Stimulated activated CD4-positive, alpha-beta T cell treated with anti-CD3 and anti-CD28 coated beads, Interleukin-4, amount 100 ng/mL, for 1 hour (primary cell): ENCODE data around the gene PAK1IP1.
"Not testable (repeated sequence)": the region's sequence is repeated elsewhere in the genome, so short reads cannot be mapped to it uniquely, and the experiment has no call there.

Experiments used
- DNase-seq: peaks from one replicate; pipeline ENCODE4 v3.0.0-alpha.2; 2020

Gene PAK1IP1

DNA sequence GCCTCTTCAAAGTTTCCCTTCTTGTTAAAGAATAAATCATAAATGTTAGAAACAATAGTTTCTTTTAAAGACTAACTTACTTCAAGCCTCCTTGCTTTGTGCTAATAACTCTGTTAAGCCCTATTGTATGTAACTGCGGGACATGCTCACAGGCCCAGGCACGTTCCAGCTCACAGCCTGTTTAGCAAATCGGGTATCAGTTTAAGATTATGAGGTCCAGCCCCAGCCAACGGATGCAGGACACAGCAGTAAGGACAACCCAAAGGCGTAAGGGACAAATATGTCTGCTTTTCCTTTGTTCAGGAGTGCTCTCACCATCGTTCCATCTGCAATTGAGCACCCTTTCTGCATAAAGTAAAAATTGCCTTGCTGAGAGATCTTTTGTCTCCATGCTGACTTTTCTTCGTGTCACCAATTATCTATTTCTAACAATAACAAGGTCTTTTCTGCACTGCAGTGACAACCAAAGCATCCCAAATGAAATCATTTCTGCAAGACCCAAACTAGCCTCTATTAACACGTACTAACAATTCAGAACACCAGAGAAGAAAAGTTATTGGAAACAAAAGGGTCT, 1.7 kb upstream of the PAK1IP1 start:
- DNase-seq = no peak

DNA sequence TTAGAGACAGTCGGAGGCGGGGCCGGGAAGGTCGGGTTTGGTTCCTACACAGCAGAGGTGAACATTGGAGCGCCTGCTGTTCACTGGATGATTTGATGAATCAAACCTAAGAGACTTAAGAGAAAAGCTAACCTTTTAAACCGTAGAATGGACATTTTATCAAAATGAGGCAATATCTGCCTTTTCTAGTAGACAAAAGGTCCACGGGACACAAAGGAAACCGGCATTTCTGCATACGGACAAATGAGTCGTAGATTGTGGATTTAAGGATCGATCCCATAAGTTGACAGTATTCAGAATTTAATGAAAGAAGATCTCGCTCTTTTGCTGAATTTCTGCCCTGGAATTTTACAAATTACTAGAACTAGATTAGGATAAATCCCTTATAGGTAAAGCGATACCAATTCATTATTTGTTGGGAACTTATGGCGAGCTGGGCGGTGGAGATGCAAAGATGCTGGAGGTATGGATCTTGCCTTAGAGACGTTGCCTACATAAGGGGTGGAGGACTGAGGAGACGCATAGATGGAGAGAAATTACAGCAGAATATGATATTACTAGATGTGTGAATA, 400 bp downstream of the PAK1IP1 start:
- no peak for DNase-seq

- no peak for DNase-seq
Observed at GRCh38 chr6:10696655-10697054, 1.9 kb downstream of the PAK1IP1 start.

DNA sequence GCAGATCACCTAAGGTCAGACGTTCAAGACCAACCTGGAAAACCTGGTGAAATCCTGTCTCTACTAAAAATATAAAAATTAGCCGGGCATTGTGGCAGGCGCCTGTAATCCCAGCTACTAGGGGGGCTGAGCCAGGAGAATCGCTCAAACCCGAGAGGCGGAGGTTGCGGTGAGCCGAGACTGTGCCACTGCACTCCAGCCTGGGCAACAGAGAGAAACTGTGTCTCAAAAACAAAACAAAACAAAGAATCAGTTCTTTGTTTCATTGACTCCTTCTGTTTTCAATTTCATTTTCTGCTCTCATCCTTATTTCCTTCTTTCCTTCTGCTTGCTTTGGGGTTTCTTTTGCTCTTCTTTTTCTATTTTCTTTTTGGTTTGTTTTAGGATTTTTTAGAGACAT, 19.2 kb downstream of the PAK1IP1 start:
- DNase-seq = no peak

GRCh38 chr6:10719296-10719963, 24.7 kb downstream of the PAK1IP1 start:
- DNase-seq = peak; percentile 24

- no peak for DNase-seq
Observed at GRCh38 chr6:10719964-10720264, 25.1 kb downstream of the PAK1IP1 start.

DNA sequence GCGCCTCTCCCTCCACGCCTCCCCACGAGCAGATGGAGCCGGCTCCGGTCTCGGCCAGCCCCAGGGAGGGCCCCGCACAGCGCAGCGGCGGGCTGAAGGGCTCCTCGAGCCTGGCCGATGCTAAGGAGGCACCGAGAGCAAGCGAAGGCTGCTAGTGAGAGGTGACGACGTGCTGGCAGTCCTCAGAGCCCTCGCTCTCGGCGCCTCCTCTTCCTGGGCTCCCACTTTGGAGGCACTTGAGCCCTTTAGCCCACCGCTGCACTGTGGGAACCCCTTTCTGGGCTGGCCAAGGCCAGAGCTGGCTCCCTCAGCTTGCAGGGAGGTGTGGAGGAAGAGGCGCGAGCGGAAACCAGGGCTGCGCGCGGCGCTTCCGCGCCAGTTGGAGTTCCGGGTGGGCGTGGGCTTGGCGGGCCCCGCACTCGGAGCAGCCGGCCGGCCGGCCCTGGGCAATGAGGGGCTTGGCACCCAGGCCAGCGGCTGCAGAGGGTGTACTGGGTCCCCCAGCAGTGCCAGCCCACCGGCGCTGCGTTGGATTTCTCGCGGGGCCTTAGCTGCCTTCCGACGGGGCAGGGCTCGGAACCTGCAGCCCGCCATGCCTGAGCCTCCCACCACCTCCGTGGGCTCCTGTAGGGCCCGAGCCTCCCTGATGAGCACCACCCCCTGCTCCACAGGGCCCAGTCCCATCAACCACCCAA, 25.6 kb downstream of the PAK1IP1 start:
- peak; percentile 60 for DNase-seq

DNA sequence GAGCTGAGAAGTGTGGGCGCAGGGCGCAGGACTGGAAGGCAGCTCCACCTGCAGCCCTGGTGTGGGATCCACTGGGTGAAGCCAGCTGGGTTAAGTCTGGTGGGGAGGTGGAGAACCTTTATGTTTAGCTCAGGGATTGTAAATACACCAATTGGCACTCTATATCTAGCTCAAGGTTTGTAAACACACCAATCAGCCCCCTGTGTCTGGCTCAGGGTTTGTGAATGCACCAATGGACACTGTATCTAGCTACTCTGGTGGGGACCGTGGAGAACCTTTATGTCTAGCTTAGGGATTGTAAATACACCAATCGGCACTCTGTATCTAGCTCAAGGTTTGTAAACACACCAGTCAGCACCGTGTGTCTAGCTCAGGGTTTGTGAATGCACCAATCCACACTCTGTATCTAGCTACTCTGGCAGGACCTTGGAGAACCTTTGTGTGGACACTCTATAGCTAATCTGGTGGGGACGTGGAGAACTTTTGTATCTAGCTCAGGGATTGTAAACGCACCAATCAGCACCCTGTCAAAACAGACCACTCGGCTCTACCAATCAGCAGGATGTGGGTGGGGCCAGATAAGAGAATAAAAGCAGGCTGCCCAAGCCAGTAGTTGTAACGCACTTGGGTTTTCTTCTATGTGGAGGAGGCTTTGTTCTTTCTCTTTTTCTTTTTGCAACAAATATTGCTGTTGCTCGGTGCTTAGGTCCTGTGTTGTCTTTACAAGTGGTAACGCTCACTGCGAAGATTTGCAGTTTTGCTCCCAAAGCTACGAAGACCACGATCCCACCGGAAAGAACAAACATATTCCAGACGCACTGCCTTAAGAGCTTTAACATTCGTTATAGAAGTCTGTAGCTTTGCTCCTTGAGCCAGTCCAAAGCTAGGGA, 26.4 kb downstream of the PAK1IP1 start:
- DNase-seq = not testable (repeated sequence)

DNA sequence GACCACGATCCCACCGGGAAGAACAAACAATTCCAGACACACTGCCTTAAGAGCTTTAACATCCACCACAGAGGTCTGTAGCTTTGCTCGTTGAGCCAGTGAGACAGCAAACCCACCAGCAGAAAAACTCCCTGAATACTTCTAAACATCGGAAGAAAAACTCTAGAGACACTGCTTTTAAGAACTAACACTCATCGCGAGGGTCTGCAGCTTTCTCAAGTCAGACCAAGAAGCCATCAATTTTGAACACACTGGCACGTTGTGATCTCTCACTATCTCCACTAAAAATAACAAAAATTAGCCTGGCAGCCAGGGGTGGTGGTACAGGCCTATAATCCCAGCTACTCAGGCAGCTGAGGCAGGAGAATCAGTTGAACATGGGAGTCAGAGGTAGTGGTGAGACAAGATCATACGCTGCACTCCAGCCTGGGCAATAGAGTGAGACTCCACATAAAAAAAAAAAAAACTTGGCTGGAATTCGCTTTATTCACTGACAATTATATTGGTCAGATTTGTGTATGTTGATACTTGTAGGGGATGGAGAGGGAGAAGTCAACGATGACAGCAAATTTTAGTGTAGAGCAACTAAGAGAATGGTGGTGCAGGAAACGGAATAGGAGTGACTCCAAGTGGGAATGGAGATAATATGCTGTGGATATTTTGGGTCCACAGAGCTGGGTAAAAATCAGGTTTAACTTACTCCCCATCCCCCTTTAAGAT, 27.2 kb downstream of the PAK1IP1 start:
- DNase-seq = no peak

- DNase-seq = no peak
Observed at GRCh38 chr6:10722570-10722819, 27.7 kb downstream of the PAK1IP1 start.

GRCh38 chr6:10722820-10723566, 28.2 kb downstream of the PAK1IP1 start, which contains the start of gene TMEM14C:
TSS of gene TMEM14C (plus strand) at chr6:10723070. CDS start at chr6:10724614, 1,544 bp downstream.
- peak; percentile 87 for DNase-seq

GRCh38 chr6:10723567-10723881, 28.8 kb downstream of the PAK1IP1 start:
- DNase-seq = no peak

DNA sequence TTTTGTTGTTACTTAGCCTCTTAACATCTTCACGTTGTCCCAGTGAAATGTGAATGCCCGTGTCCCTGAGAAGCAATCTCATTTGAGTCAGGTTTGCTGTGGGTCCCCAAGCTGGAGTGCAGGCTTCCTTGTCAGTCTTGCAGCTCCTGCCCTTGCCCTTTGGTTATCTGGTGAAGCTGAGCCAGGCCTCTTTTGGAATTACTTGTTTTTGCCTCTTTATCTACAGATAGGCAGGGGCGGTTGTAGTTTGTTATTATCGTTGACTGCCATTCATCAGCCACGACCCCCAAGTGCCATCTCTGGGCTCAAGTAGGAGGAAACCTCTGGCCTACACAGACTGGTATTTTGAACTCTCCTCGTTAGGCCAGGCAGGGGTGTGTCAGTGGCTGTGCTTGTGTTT, 30.3 kb downstream of the PAK1IP1 start:
- DNase-seq = no peak

DNA sequence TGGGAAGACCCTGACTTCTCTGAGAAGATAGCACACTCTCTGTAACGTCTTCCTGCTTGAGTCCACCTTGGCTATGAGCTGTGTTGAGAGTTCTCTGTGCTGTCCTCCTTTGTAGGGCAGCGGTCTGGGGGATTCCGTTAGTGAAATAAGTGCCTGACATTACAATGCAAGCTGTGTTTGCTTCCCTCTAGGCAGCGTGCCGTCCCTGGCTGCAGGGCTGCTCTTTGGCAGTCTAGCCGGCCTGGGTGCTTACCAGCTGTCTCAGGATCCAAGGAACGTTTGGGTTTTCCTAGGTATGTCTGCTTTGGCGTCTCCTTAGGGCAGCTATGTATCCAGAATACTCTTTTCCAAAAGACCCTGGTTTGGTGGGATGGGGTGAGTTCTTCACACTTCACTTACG, 30.9 kb downstream of the PAK1IP1 start:
- no peak for DNase-seq

DNA sequence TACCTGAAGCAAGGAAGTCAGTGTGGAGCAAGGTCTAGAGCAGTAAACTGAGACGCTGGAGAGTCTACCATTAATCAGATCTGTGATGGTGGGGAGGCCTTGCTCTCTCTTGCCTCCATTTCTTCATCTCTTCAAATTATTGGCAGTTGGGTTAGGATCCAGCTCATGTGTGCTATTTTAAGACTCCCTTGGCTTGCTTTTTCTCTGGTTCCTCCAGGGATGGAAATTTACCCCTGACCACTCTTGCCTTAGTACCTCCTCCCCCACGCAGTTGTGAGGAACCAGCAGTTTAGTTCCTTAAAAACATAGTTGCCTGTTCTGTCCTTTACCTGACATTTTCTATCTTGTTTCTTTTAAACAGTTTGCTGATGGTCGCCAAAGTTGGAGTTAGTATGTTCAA, 35.5 kb downstream of the PAK1IP1 start:
- DNase-seq = no peak

DNA sequence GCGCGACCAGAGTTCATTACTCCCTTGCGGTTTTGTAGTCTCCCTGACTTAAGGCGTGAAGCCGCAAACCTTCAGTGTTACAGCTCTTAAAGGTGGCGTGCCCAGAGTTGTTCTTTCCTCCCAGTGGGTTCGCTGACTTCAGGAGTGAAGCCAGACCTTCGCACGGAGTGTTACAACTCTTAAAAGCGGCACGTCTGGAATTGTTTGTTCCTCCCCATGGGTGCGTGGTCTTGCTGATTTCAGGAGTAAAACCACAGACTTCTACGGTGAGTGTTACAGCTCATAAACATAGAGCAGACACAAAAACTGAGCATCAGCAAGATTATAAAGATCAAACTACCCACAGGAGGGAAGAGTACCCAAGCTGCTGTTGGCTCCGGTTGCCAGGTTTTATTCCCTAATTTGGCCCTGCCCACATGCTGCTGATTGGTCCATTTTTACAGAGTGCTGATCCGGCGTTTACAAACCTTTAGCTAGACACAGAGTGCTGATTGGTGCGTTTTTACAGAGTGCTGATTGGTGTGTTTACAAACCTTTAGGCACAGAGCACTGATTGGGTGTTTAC, 38.5 kb downstream of the PAK1IP1 start:
- DNase-seq = no peak

DNA sequence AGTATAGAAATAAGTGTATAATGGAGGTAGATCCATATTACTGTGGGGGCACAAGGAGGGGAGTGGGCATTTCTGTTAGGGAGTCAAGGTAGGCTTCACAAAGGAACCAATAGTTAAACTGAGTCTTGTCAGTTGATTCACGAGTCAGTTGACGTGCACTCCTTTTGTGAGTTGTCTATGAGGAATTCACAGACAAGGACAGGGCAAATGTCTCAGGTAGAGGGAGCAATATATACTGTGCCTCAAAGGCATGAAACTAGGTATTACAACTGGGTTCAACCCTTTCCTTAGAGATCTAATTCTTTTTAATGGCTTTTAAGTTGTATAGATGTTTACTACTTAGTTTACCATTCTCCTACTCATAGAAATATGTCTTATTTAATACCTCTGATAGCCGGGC, 39.1 kb downstream of the PAK1IP1 start:
- DNase-seq = no peak

- no peak for DNase-seq
Observed at GRCh38 chr6:10736731-10737130, 42.0 kb downstream of the PAK1IP1 start.

DNA sequence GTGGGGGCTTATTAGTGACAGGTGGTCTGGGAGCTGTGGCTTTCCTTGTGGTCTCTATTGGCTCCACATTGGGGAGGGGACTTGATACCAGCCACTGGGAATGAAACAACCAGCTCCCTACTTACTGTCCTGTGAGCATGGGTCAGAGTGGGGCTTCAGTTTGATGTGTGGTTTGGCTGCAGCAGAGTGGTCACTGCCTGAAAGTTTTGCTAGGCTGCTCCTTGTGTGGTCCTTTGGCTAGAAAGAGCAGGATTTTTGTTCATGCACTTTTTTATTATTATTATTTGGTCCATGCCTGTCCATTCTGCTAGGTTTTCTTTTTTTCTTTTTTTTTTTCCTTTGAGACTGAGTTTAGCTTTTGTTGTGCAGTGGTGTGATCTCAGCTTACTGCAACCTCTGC, 45.3 kb downstream of the PAK1IP1 start:
- DNase-seq = no peak

- DNase-seq = not testable (repeated sequence)
Observed at GRCh38 chr6:10741643-10742042, 46.9 kb downstream of the PAK1IP1 start.

- DNase-seq = no peak
Observed at GRCh38 chr6:10742251-10742650, 47.5 kb downstream of the PAK1IP1 start.

DNA sequence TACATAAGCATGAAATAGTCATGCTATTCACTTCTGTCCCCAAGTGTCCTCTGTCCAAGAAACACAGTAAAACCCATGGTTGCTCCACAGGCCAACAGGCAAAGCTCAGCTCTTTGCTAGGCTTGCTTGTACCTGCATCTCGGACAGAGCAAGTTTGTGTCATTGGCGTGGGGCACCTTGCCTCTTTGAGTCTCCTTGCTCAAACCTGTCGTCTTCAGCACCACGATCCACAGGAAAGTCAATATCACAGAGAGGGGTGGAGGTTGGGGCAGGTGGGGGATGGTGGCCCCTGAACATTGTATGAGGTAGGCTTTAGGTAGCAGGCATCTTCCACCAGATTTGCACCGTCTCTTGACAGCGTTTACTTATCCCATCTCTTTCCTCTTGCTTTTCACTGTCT, 48.7 kb downstream of the PAK1IP1 start:
- DNase-seq = no peak
